ENCODE measurements around the gene SLC13A5.

GRCh38 chr17:6683730-6684459, 29.3 kb downstream of the SLC13A5 start:
- TF ChIP-seq, protein P1, sequence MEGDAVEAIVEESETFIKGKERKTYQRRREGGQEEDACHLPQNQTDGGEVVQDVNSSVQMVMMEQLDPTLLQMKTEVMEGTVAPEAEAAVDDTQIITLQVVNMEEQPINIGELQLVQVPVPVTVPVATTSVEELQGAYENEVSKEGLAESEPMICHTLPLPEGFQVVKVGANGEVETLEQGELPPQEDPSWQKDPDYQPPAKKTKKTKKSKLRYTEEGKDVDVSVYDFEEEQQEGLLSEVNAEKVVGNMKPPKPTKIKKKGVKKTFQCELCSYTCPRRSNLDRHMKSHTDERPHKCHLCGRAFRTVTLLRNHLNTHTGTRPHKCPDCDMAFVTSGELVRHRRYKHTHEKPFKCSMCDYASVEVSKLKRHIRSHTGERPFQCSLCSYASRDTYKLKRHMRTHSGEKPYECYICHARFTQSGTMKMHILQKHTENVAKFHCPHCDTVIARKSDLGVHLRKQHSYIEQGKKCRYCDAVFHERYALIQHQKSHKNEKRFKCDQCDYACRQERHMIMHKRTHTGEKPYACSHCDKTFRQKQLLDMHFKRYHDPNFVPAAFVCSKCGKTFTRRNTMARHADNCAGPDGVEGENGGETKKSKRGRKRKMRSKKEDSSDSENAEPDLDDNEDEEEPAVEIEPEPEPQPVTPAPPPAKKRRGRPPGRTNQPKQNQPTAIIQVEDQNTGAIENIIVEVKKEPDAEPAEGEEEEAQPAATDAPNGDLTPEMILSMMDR (IDR thresholded peaks at IDR 0.05; ENCODE audit: low read depth, low read length, missing input control): no peak
- TF ChIP-seq RAD21 (IDR thresholded peaks at IDR 0.05): no peak
- TF ChIP-seq, protein P2, sequence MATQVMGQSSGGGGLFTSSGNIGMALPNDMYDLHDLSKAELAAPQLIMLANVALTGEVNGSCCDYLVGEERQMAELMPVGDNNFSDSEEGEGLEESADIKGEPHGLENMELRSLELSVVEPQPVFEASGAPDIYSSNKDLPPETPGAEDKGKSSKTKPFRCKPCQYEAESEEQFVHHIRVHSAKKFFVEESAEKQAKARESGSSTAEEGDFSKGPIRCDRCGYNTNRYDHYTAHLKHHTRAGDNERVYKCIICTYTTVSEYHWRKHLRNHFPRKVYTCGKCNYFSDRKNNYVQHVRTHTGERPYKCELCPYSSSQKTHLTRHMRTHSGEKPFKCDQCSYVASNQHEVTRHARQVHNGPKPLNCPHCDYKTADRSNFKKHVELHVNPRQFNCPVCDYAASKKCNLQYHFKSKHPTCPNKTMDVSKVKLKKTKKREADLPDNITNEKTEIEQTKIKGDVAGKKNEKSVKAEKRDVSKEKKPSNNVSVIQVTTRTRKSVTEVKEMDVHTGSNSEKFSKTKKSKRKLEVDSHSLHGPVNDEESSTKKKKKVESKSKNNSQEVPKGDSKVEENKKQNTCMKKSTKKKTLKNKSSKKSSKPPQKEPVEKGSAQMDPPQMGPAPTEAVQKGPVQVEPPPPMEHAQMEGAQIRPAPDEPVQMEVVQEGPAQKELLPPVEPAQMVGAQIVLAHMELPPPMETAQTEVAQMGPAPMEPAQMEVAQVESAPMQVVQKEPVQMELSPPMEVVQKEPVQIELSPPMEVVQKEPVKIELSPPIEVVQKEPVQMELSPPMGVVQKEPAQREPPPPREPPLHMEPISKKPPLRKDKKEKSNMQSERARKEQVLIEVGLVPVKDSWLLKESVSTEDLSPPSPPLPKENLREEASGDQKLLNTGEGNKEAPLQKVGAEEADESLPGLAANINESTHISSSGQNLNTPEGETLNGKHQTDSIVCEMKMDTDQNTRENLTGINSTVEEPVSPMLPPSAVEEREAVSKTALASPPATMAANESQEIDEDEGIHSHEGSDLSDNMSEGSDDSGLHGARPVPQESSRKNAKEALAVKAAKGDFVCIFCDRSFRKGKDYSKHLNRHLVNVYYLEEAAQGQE (IDR thresholded peaks at IDR 0.05): no peak
- TF ChIP-seq FOXA1 (IDR thresholded peaks at IDR 0.05): no peak
- TF ChIP-seq YY1 (IDR thresholded peaks at IDR 0.05): no peak
- no peak for TF ChIP-seq TAF1 (conservative IDR thresholded peaks at IDR 0.05)
- TF ChIP-seq JUND (IDR thresholded peaks at IDR 0.05): no peak
- no peak for TF ChIP-seq SP1 (IDR thresholded peaks at IDR 0.05)
- no peak for TF ChIP-seq MAX (IDR thresholded peaks at IDR 0.05)
- no peak for TF ChIP-seq GABPA (IDR thresholded peaks at IDR 0.05 in 1 of 2, conservative IDR thresholded peaks at IDR 0.05 in 1 of 2)
- TF ChIP-seq, protein P3, sequence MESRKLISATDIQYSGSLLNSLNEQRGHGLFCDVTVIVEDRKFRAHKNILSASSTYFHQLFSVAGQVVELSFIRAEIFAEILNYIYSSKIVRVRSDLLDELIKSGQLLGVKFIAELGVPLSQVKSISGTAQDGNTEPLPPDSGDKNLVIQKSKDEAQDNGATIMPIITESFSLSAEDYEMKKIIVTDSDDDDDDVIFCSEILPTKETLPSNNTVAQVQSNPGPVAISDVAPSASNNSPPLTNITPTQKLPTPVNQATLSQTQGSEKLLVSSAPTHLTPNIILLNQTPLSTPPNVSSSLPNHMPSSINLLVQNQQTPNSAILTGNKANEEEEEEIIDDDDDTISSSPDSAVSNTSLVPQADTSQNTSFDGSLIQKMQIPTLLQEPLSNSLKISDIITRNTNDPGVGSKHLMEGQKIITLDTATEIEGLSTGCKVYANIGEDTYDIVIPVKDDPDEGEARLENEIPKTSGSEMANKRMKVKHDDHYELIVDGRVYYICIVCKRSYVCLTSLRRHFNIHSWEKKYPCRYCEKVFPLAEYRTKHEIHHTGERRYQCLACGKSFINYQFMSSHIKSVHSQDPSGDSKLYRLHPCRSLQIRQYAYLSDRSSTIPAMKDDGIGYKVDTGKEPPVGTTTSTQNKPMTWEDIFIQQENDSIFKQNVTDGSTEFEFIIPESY (IDR thresholded peaks at IDR 0.05): no peak
- TF ChIP-seq RXRA (IDR thresholded peaks at IDR 0.05): no peak
- no peak for TF ChIP-seq ATF3 (IDR thresholded peaks at IDR 0.05)

Data from liver (tissue), 3 donors.